Mesenteric fat pad (tissue), 1 donor: Measurements from ENCODE around the gene ZNF532. TPM values are rescaled to one million over a fixed set of nuclear protein-coding genes. Genes with fewer than 3 reads are reported as not detected.
"Not testable (repeated sequence)": the region's sequence is repeated elsewhere in the genome, so short reads cannot be mapped to it uniquely, and the experiment has no call there.

Experiments
- DNase-seq: peaks from one replicate; pipeline ENCODE4 v3.0.0-alpha.2; 2020; ENCODE audit warnings: low spot score
- long read RNA-seq: library from polyadenylated mRNA; unstranded; transcript quantifications from one replicate; pipeline ENCODE4 v2.0.0, GENCODE V29; 2020
- total RNA-seq: library from RNA; stranded (reverse); fragmentation: NEBNext Ultra II Directional; extraction: Animal tissue kit (Norgen Biotek cat#: 25700); gene quantifications from one replicate; pipeline ENCODE4 v1.2.1, GENCODE V29; 2021
- donor health status: DM: yes; HTN: yes; CAD: no.

ZNF532 gene, protein sequence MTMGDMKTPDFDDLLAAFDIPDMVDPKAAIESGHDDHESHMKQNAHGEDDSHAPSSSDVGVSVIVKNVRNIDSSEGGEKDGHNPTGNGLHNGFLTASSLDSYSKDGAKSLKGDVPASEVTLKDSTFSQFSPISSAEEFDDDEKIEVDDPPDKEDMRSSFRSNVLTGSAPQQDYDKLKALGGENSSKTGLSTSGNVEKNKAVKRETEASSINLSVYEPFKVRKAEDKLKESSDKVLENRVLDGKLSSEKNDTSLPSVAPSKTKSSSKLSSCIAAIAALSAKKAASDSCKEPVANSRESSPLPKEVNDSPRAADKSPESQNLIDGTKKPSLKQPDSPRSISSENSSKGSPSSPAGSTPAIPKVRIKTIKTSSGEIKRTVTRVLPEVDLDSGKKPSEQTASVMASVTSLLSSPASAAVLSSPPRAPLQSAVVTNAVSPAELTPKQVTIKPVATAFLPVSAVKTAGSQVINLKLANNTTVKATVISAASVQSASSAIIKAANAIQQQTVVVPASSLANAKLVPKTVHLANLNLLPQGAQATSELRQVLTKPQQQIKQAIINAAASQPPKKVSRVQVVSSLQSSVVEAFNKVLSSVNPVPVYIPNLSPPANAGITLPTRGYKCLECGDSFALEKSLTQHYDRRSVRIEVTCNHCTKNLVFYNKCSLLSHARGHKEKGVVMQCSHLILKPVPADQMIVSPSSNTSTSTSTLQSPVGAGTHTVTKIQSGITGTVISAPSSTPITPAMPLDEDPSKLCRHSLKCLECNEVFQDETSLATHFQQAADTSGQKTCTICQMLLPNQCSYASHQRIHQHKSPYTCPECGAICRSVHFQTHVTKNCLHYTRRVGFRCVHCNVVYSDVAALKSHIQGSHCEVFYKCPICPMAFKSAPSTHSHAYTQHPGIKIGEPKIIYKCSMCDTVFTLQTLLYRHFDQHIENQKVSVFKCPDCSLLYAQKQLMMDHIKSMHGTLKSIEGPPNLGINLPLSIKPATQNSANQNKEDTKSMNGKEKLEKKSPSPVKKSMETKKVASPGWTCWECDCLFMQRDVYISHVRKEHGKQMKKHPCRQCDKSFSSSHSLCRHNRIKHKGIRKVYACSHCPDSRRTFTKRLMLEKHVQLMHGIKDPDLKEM (N-terminal part only)
- 46.6 TPM for total RNA-seq
- long read RNA-seq, partial matches to known transcripts: 3 of 8 reads
- long read RNA-seq, other reads (novel, unspliced or antisense): 5 of 8 reads

DNA sequence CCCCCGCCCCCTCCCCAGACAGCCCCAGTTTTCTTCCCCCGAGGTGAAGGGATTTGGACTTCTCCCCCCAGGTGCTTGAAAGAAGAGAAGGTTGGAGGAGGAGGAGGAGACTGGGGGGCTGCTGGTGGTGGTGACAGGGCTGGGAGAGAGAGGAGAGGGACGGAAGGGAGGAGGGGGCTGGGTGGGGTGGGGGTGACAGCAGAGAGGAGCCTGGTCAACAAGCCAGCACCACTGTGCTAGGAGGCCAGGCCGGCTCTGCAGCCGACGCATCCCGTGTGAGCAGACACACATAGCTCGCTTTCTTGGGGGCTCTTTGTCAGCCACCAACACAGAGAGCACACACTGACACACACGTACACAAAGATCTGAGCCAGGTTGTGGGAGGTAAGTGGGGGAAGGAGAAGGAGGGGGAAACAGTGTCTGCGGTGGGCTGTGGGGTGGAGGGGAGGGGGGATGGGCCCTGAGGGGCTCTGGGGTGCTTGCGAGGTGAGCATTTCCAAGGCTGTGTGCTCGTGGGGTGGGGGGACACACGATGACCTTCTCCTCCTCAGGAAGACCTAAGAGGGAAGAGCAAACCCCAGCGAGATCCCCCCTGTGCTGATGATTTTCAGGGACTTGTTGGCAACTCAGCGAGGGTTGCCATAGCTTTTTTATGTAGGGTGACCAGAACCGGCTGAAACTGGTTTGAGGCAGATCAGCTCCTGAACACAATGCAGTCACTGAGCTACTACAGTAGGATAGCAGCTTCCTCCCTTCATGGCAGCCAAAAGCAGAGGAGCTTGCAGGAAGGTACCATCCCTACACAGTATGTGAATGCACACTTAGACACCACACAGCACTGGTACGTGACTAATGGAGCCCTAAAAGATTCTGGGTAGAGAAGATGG, at the start of gene ZNF532:
ZNF532 (plus strand) TSS at position 732 of the 887 bp plus-strand sequence. CDS start 53,411 bp downstream, outside the sequence.
- no peak for DNase-seq

DNA sequence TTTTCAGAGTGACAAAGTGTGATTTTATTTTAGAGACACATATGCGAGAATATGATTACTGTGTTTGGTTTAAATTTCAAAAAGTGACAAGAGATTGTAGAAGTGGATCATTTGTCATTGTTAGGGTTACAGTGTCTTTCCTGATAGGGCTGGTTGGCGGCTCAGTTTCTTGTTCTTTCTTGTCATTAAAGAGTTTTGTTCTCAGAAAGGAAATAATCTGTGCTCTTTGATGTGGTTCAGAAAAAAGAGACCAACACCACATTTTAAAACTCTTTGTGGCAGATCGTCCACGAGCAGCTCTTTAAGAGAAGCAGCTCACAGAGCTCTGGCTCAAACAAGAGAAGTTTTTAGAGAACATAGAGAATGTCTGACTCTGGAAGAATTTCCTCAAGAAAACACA, 45.6 kb upstream of the ZNF532 start:
- DNase-seq: no peak

DNA sequence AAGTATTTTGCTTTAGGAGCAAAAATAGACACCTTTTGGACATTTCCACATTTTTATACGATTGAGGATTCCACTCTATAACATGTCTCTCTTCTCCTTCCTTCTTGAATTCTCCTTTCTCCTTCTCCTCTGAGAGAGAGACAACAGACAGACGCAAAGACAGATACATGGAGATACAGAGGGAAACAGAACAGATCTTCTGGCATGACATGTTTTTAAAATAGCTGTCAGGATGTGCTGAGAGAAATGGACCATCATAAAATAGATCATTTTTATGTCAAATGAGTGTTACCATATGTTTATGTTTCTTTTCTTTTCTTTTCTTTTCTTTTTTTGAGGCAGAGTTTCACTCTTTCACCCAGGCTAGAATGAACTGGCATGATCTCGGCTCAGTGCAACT, 44.4 kb upstream of the ZNF532 start:
- no peak for DNase-seq

DNA sequence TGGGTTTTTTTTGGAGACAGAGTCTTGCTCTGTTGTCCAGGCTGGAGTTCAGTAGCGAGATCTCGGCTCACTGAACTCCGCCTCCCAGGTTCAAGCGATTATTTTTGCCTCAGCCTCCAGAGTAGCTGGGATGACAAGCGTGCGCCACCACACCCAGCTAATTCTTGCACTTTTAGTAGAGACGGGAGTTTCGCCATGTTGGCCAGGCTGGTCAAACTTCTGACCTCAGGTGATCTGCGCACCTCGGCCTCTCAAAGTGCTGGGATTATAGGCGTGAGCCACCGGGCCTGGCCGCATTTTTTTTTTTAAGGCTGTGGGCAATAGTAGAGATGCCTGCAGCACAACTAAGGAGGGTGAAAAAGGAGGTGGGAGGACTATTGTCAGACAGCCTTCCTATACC, 41.7 kb upstream of the ZNF532 start:
- no peak for DNase-seq

DNA sequence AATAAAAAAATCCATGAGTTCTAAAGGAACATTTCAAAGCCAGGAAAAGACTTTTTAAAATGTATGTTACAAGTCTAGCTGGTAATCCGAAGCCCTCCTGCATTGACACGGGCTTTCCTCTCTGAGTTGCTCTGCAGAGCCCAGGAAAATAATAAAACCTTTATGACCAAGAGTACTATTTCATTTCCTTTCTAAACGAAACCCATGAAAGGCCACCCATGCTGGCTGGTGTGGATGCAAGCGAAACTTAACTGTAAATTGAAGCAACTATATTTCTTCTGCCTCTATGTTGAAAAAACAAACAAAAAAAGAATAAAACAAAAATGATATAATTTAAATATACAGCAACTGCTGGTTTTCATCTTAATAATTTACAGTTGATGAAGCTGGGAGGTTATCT, 41.3 kb upstream of the ZNF532 start:
- DNase-seq: no peak

DNA sequence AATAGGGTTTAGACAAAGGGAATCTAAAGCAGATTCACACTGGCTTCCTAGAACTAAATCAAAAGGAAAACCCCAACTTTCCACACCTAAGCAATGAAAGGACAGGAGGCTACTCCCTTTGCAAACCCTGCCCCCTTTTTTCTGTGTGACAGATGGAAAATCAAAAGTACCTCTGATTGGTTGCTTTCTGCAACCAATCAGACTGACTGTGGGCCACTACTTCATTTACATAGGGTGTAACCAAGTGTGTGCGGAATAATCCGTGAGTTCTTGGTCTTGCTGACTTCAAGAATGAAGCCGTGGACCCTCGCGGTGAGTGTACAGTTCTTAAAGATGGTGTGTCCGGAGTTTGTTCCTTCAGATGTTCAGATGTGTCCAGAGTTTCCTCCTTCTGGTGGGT, 37.8 kb upstream of the ZNF532 start:
- not testable (repeated sequence) for DNase-seq

DNA sequence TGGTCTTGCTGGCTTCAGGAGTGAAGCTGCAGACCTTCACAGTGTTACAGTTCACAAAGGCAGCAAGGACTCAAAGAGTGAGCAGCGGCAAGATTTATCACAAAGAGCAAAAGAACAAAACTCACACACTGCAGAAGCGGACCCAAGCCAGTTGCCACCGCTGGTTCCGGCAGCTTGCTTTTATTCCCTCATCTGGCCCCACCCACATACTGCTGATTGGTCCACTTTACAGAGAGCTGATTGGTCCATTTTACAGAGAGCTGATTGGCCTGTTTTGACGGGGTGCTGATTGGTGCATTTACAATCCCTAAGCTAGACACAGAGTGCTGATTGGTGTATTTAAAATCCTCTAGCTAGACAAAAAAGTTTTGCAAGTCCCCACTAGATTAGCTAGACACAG, 37.2 kb upstream of the ZNF532 start:
- no peak for DNase-seq

DNA sequence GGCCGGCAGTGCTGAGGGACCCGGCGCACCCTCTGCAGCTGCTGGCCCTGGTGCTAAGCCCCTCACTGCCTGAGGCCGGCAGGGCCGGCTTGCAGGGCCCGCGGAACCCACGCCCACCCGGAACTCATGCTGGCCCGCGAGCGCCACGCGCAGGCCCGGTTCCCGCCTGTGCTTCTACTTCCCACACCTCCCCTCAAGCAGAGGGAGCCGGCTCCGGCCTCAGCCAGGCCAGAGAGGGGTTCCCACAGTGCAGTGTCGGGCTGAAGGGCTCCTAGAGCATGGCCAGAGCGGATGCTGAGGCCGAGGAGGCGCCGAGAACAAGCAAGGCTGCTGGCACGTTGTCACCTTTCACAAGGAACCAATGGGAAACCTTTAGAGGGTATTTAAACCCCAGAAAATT, 36.8 kb upstream of the ZNF532 start:
- no peak for DNase-seq

DNA sequence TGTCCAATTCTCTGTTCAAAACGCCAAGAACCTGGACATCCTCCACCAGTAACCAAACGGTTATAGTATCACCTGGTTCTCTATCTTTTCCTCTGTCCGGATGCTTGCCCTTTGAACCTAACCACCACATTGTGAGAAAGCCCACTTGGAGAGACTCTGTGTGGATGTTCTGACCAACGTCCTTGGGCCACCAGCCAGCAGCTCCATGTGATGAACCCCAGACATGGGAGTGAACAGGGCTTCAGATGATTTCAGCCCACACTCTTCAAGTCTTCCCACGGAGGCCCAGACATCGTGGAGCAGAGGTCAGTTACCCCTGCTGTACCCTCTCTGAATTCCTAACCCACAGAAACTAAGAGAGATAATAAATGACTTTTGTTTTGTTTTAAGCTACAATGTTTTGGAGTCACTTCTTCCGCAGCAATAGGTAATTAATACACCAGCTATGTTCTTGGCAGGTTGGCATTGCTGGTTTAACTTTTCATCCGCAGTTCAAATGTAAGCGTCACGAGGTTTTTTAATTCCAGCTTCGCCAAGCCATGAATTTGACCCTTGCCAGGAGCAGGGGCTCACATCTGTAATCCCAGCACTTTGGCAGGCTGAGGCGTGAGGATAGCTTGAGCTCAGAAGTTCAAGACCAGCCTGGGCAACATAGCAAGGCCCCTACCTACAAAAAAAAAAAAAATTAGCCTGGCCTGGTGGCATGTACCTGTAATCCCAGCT, 36.1 kb upstream of the ZNF532 start:
- no peak for DNase-seq

DNA sequence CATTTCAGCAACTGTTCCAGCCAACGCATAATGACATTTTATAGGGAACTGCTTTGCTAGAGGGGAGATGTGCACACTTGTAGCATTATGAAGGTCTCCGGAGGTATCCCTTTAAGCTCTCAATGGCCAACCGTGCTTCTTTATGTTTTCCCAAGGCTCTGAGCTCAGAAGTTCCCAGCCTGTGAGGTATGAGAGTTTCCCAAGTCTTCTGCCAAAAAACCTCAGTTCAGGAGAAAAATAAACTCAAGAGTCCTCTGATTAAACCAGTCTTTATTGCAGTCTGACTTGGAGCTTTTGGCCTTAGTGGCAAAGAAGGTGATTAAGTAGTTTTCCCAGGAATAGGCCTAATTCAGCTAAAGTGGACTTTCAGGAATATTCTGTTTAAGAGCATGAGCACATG, 35.4 kb upstream of the ZNF532 start:
- no peak for DNase-seq

DNA sequence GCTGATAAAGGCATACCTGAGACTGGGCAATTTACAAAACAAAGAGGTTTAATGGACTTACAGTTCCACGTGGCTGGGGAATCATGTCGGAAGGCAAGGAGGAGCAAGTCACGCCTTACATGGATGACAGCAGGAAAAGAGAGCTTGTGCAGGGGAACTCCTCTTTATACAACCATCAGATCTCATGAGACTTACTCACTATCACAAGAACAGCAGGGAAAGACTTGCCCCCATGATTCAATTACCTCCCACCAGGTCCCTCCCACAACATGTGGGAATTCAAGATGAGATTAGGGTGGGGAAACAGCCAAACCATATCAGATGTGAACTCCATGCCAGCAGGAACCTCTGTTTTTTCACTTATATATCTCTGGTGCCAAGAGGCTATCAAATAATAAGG, 34.8 kb upstream of the ZNF532 start:
- not testable (repeated sequence) for DNase-seq

DNA sequence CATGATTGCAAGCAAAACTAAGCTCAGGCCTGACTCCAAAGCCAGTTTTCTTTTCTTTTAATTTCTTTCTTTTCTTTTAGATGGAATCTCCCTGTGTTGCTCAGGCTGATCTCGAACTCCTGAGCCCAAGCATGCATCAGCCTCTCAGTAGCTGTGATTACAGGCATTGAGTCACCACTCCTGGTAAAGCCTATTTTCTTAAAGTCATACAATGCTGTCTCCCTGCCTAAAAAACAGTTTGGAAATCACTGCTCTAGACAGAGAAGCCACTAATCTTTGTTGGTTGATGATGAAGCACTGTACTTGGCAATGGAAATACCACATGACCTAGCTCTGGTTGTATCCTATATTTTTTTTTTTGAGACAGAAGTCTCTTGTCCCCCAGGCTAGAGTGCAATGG, 33.1 kb upstream of the ZNF532 start:
- DNase-seq: no peak

DNA sequence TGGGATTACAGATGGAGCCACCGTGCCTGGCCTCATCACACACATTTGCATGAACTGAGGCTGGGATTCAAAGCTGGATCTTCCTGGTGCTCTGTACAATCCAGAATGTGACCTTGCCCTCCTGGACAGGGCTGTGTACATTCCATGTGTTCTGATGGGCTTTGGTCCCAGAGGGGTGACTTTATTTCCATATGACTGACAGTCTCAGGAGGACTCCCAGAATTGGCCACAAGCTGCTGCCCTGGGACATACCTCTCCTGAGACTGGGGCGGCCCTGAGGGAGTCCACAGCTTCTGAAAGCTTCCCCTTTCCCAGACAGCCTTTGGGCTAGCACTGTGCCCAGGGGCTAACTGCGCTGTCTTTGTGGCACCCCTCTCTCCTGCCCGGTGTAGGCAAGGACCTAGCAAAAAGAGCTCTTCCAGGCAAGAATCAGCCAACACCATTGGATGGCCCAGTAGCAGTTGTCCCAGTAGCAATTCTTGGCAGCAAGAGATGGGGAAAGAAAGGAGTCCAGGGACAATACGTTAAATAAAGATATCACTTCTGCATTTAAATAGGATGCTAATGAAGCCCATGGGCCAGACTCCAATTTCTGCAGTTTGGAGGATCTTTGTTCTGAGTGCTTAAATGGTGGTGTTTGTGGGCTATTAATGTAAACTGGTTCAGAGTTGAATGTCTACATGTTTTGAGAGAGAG, 26.4 kb upstream of the ZNF532 start:
- no peak for DNase-seq

DNA sequence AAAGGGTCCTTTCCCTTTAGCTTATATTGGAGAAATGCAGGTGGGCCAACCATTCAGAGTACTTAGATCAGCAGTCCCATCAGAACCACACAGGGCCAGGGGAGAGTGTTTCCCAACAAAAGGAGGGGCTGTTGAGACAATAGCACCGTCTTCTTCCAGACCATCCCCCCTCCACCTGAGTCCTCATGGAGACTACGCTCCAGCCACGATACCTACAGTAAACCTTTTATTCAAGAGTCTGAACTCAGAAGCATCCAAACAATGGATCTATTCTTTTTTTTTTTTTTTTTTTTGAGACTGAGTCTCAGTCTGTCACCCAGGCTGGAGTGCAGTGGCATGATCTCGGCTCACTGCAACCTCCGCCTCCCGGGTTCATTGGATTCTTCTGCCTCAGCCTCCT, 25.7 kb upstream of the ZNF532 start:
- no peak for DNase-seq

DNA sequence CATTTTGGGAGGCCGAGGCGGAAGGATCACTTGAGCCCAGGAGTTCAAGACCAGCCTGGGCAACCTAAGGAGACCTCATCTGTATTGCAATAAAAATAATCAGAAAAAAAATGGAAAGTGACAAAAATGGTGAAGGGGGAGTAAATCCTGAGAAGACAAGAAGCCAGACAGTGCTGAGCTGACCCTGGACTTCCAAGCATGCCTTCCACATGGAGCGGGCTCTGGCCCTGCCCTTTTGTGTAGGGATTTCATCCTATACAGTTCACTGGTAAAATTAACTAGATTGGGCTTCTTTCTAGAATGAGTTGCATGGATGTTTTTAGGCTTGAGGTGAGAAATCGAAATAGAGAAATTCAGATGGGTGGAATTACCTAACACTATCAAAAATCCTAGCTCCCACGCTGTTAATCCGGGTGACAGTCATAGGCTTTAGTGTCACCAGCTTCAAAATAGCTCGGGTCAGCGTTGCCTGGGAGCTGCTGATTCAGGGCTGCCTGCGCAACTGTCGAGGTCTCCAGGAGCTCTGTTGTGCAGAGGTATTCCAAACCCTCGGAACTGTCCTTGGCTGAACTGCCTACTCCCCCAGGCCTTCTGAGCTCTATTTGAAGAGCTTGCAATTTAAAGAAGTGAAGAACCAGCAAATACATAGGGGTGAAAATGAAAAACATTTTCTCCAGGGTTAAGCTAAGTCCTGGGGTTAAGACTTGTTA, 21.5 kb upstream of the ZNF532 start:
- DNase-seq: no peak

DNA sequence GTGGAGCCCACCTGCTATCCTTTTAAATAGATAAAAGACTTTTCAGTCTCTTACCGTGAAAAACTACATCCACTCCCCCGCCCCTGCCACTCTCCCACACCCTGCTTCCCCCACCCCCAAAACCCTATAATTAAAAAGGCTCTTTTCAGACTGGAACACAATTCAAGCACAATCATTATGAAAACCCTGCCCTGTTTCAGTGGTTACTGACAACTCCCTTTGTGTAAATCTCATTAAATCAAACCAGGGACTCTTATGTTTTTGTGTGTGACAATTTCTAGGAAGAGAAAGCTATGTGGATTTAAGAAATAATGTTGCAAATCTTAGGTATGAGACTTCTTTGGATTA, 21.0 kb upstream of the ZNF532 start:
- no peak for DNase-seq

DNA sequence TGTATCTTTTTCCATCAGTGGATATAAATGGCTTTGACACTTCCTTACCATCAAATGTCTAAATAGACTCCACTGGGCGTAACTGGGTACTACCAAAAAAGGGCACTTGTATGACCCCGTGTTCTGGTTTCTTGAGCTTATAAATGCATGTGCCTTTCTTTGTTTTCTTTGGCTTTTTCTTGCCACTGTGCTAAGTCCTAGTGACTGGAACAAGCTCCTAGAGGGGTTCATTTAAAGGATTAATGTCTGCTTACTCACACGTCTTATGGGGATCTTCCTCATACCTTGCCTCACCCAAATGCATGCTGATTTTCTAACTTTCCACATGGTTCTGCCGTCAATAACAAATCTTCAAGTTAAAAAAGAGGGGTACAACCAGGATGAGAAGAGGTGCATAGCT, 19.8 kb upstream of the ZNF532 start:
- no peak for DNase-seq

DNA sequence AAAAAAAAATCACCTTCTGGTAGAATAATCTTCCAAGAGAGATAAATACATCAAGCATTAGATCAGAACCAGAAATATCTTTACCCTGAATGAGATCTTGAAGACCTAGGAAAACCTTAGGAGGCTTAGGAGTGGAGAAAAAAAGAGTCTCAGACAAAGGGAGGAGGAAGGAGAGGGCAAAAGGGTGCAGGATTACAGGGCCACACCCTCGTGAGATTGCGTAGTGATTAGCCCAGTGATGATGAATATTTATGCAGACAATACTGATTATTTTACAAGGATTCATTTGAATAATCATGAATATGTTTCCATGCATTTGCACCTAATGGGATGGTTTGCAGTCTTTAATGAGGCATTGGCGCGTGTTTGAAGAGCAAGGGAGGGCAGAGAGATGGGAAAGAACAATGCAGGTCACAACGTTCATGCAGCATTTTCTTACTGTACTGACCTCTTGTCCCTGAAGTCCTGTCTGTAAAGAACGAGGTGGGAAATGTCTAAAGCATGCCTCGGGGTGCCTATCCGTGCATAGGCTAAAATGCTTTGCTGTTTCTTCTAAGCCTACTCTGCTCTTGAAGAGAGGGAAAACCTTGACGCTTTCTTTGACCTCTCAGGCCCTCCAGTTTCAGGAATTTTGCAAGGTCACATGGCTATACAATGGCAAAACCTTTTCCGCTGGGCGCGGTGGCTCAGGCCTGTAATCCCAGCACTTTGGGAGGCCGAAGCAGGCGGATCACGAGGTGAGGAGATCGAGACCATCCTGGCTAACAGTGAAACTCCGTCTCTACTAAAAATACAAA, 18.6 kb upstream of the ZNF532 start:
- no peak for DNase-seq
